GM12892 (cell line): ENCODE results near the gene ITPR3.

ENCODE experiments used
- POLR2A ChIP-seq: IDR thresholded peaks from 2 replicates; pipeline ENCODE4 v1.6.1; 2011; ENCODE audit warnings: low read depth, low read length, control low read depth
- POLR2AphosphoS5 ChIP-seq: IDR thresholded peaks from 2 replicates; pipeline ENCODE4 v1.6.1; 2011; ENCODE audit warnings: low read depth, low read length, control low read depth

DNA sequence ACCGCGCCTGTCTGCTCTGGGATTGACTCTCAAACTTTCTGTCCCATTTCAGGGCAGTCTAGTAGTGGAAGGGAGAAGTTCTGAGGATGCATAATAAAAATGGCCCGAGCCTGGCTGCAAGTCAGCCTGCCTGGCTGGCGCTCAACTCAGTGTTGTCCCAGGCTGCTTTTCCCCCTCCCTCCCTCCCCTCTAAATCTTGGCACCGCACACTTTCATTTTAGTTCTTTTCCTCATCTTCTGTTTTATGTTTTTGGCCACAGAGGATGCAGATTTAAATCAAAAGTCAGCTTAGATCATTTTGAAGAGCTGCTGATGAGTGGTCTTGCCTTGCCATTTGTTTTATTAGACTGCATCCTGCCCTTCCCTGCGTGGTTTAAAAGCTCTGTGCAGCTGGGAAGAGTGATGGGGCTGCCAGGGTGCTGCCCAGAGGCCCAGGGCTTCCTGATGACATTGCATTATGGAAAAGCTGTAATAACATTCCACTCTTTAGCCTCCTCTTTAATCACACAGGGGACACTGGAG lies 96.9 kb downstream of the ITPR3 start:
- TF ChIP-seq POLR2A = no peak
- no peak for TF ChIP-seq POLR2AphosphoS5
